GM23338 (cell line): Measurements from ENCODE around the gene RFX7. TPM values are rescaled to one million over a fixed set of nuclear protein-coding genes. Genes with fewer than 3 reads are reported as not detected.
A peak's percentile ranks its signal among the peaks of the same experiment; 100 is the strongest.

Experiments
- ATAC-seq: fragments of 200-7000 bp; cut with Tn5 transposase; 3 replicates; pipeline ENCODE4 v1.9.1; 2020
- DNase-seq: peaks from one replicate; pipeline ENCODE4 v3.0.0-alpha.2; 2015; ENCODE audit warnings: low spot score
- H2AFZ ChIP-seq: fragments of 200-600 bp; sonication (generic); 2 replicates; pipeline ENCODE4 v1.8.0; 2016; ENCODE audit warnings: antibody characterized with exemption, mild to moderate bottlenecking, moderate library complexity
- H3F3A ChIP-seq: fragments of 200-600 bp; sonication (generic); replicated peaks from 2 replicates; pipeline ENCODE4 v1.8.0; 2017; ENCODE audit warnings: antibody characterized with exemption, mixed run types, low read depth
- H3K27ac ChIP-seq: fragments of 200-600 bp; sonication (generic); 2 replicates; pipeline ENCODE4 v1.6.1; 2016; ENCODE audit warnings: low read depth
- H3K27me3 ChIP-seq: fragments of 200-600 bp; sonication (generic); 2 replicates; pipeline ENCODE4 v1.8.0; 2016; ENCODE audit warnings: mild to moderate bottlenecking, mixed run types, moderate library complexity; ENCODE audit not compliant: insufficient read depth
- H3K36me3 ChIP-seq: fragments of 200-600 bp; sonication (generic); 2 replicates; pipeline ENCODE4 v1.8.0; 2016; ENCODE audit warnings: mild to moderate bottlenecking; ENCODE audit not compliant: insufficient read depth
- H3K4me1 ChIP-seq: fragments of 200-600 bp; sonication (generic); 2 replicates; pipeline ENCODE4 v1.8.0; 2016; ENCODE audit warnings: mild to moderate bottlenecking, moderate library complexity; ENCODE audit not compliant: insufficient read depth
- H3K4me2 ChIP-seq: fragments of 200-600 bp; sonication (generic); 2 replicates; pipeline ENCODE4 v1.7.1; 2017; ENCODE audit warnings: mixed run types
- H3K4me3 ChIP-seq: fragments of 200-600 bp; sonication (generic); 2 replicates; pipeline ENCODE4 v1.6.1; 2016; ENCODE audit warnings: mixed run types
- H3K79me2 ChIP-seq: fragments of 200-600 bp; sonication (generic); replicated peaks from 2 replicates; pipeline ENCODE4 v1.8.0; 2017; ENCODE audit warnings: mild to moderate bottlenecking; ENCODE audit not compliant: insufficient read depth
- H3K9me2 ChIP-seq: fragments of 200-600 bp; sonication (generic); 2 replicates; pipeline ENCODE4 v1.8.0; 2017; ENCODE audit not compliant: insufficient read depth
- H4K20me1 ChIP-seq: fragments of 200-600 bp; sonication (generic); replicated peaks from 2 replicates; pipeline ENCODE4 v1.8.0; 2017; ENCODE audit warnings: mild to moderate bottlenecking; ENCODE audit not compliant: insufficient read depth
- H3K27ac Mint-ChIP-seq: 2 replicates; pipeline ENCODE4 v1.8.0; 2020; ENCODE audit warnings: inconsistent platforms, mild to moderate bottlenecking, moderate library complexity, mixed read lengths
- H3K27me3 Mint-ChIP-seq: 3 replicates; pipeline ENCODE4 v1.8.0; 2022; ENCODE audit warnings: low read depth, mild to moderate bottlenecking, moderate library complexity, mixed read lengths, inconsistent platforms; ENCODE audit not compliant: insufficient read depth, poor library complexity
- H3K36me3 Mint-ChIP-seq: 3 replicates; pipeline ENCODE4 v1.8.0; 2021; ENCODE audit warnings: low read depth, mild to moderate bottlenecking, inconsistent platforms, moderate library complexity, mixed read lengths
- H3K4me1 Mint-ChIP-seq: 3 replicates; pipeline ENCODE4 v1.8.0; 2020; ENCODE audit warnings: mild to moderate bottlenecking, inconsistent platforms, mixed read lengths
- H3K4me3 Mint-ChIP-seq: 3 replicates; pipeline ENCODE4 v1.8.0; 2021; ENCODE audit warnings: moderate library complexity, mild to moderate bottlenecking, inconsistent platforms, mixed read lengths
- H3K9me3 Mint-ChIP-seq: 3 replicates; pipeline ENCODE4 v1.8.0; 2020; ENCODE audit warnings: moderate library complexity, mild to moderate bottlenecking, inconsistent platforms, mixed read lengths
- CREB1 ChIP-seq: fragments of 250-450 bp; sonication (Bioruptor Pico); IDR thresholded peaks from 2 replicates; pipeline ENCODE4 v1.5.0; 2020; ENCODE audit warnings: low read depth, mild to moderate bottlenecking, moderate library complexity
- CTCF ChIP-seq, 2 experiments: fragments of 200-600 bp in 1 of 2; sonication (generic) in 1 of 2; conservative IDR thresholded peaks; 2 replicates each; pipeline versions ENCODE4 v1.5.1 to v1.6.1; 2016 to 2017; ENCODE audit warnings: antibody characterized with exemption in 2 of 2, low read depth in 2 of 2, mild to moderate bottlenecking in 2 of 2, moderate library complexity in 1 of 2
- ETS1 ChIP-seq: IDR thresholded peaks from 2 replicates; pipeline ENCODE4 v1.6.1; 2016; ENCODE audit warnings: antibody characterized with exemption
- EZH2 ChIP-seq: fragments of 200-600 bp; sonication (generic); IDR thresholded peaks from one replicate; pipeline ENCODE4 v1.8.0; 2017; ENCODE audit warnings: antibody characterized with exemption, mild to moderate bottlenecking, low read depth; ENCODE audit not compliant: unreplicated experiment
- EZH2phosphoT487 ChIP-seq: fragments of 200-600 bp; sonication (generic); IDR thresholded peaks from one replicate; pipeline ENCODE4 v1.8.1; 2018; ENCODE audit warnings: antibody characterized with exemption; ENCODE audit not compliant: unreplicated experiment
- JUNB ChIP-seq: IDR thresholded peaks from one replicate; pipeline ENCODE4 v1.6.1; 2016; ENCODE audit warnings: antibody characterized with exemption; ENCODE audit not compliant: unreplicated experiment
- NANOG ChIP-seq: IDR thresholded peaks from 2 replicates; pipeline ENCODE4 v1.6.1; 2016; ENCODE audit warnings: antibody characterized with exemption, borderline replicate concordance
- POLR2AphosphoS5 ChIP-seq: IDR thresholded peaks from 2 replicates; pipeline ENCODE4 v1.6.1; 2016; ENCODE audit warnings: antibody characterized with exemption, low read depth
- REST ChIP-seq: IDR thresholded peaks from one replicate; pipeline ENCODE4 v1.6.1; 2018; ENCODE audit warnings: antibody characterized with exemption; ENCODE audit not compliant: unreplicated experiment
- STAT1 ChIP-seq: IDR thresholded peaks from one replicate; pipeline ENCODE4 v1.6.1; 2016; ENCODE audit warnings: antibody characterized with exemption; ENCODE audit not compliant: unreplicated experiment
- ZNF114 ChIP-seq: fragments of 250-450 bp; sonication (Bioruptor Pico); IDR thresholded peaks from 2 replicates; pipeline ENCODE4 v1.5.0; 2020; ENCODE audit warnings: mild to moderate bottlenecking, moderate library complexity
- ZNF331 ChIP-seq: fragments of 250-450 bp; sonication (Bioruptor Pico); IDR thresholded peaks from 2 replicates; pipeline ENCODE4 v1.5.0; 2020; ENCODE audit warnings: low read depth, mild to moderate bottlenecking, moderate library complexity
- ZNF462 ChIP-seq: fragments of 250-450 bp; sonication (Bioruptor Pico); IDR thresholded peaks from 2 replicates; pipeline ENCODE4 v1.5.0; 2020; ENCODE audit warnings: mild to moderate bottlenecking, moderate library complexity
- polyA plus RNA-seq: library from polyadenylated mRNA; unstranded; fragments of >200 nt; fragmentation: Nextera tagmentation; extraction: Ambion mirVana; gene quantifications from 2 replicates; pipeline ENCODE4 v1.2.1, GENCODE V29; 2016
- total RNA-seq: library from RNA; depleted of rRNA; stranded (reverse); fragments of >200 nt; shearing (Covaris generic); gene quantifications from 2 replicates; pipeline ENCODE4 v1.2.3, GENCODE V29; 2014

RFX7 gene
- total and polyA plus RNA-seq, 2 experiments from 2014 or later, result 17.6 to 33.6 TPM

- Histone ChIP-seq H3K4me3 (no peak overlapping the region), H3K79me2 (peaks cover 100% of the 10 kb centered on the region), H3K27me3 (no peaks in the 10 kb centered on the region), H3K4me2 (no peak overlapping the region), H3K4me1 (no peaks in the 10 kb centered on the region), H4K20me1 (peaks cover 16% of the 10 kb centered on the region), H3F3A (no peaks in the 10 kb centered on the region), H2AFZ (no peak overlapping the region), H3K36me3 (peaks cover 5% of the 10 kb centered on the region; the same call in 1 of the 2 replicates), H3K9me2 (no peaks in the 10 kb centered on the region), H3K27ac (no peak overlapping the region)
- Mint-ChIP-seq H3K36me3 (peaks cover 30% of the 10 kb centered on the region), H3K27ac (peak overlapping the region; percentile 56; the same call in 1 of the 2 replicates), H3K27me3 (peaks cover 1% of the 10 kb centered on the region), H3K4me3 (no peak overlapping the region), H3K9me3 (no peaks in the 10 kb centered on the region; the same call in 2 of the 3 replicates), H3K4me1 (peaks cover 8% of the 10 kb centered on the region; the same call in 2 of the 3 replicates)
- ATAC-seq, result no peak
- no peak for DNase-seq
- TF ChIP-seq ZNF114 (no peak), POLR2AphosphoS5 (no peak), EZH2phosphoT487 (no peak), EZH2 (no peak), CTCF (conservative IDR thresholded peaks at IDR 0.05; ENCODE audit: low read depth in 2 of 2) (no peak), JUNB (no peak), ETS1 (no peak), NANOG (no peak), CREB1 (CRISPR knock-in tag) (no peak), ZNF462 (CRISPR knock-in tag) (no peak), STAT1 (no peak), REST (no peak), ZNF331 (CRISPR knock-in tag) (no peak)
Measured at GRCh38 chr15:56174649-56175048, 69.0 kb downstream of the RFX7 start.
